Esophagus squamous epithelium (tissue), 5 donors: ENCODE data around the gene GABRB1. TPM values are rescaled to one million over a fixed set of nuclear protein-coding genes. Genes with fewer than 3 reads are reported as not detected.

Source experiments
- DNase-seq: peaks from one replicate; lab custom pipeline; 2025; lab: John Stamatoyannopoulos, UW
- H3K27ac ChIP-seq, 4 donors: fragments of 200-600 bp; sonication (generic); one replicate each; pipeline ENCODE4 v1.5.1; 2016 to 2019; ENCODE audit warnings: mild to moderate bottlenecking in 1 of 4
- H3K27me3 ChIP-seq, 4 donors: fragments of 200-600 bp; sonication (generic); 1 replicate in 3 of 4; 2 replicates in 1 of 4; pipeline versions ENCODE4 v1.5.1 to v1.6.0; 2017 to 2021; ENCODE audit warnings: antibody characterized with exemption in 1 of 4
- H3K36me3 ChIP-seq, 3 donors: fragments of 200-600 bp; sonication (generic); one replicate each; pipeline ENCODE4 v1.5.1; 2016 to 2019
- H3K4me1 ChIP-seq, 3 donors: fragments of 200-600 bp; sonication (generic); one replicate each; pipeline ENCODE4 v1.5.1; 2017 to 2019
- H3K4me3 ChIP-seq, 4 donors: fragments of 200-600 bp; sonication (generic); 1 replicate in 3 of 4; 2 replicates in 1 of 4; pipeline ENCODE4 v1.5.1; 2016 to 2019; ENCODE audit warnings: mild to moderate bottlenecking in 2 of 4, moderate library complexity in 1 of 4
- H3K9me3 ChIP-seq, 3 donors: fragments of 200-600 bp; sonication (generic); one replicate each; pipeline ENCODE4 v1.5.1; 2016 to 2019
- POLR2A ChIP-seq, 4 donors: fragments of 450-650 bp; IDR thresholded peaks; one replicate each; pipeline ENCODE4 v1.6.1; 2017; ENCODE audit warnings: antibody characterized with exemption in 4 of 4, mild to moderate bottlenecking in 4 of 4, moderate library complexity in 3 of 4
- WGBS, 2 donors: methylation state at CpG; one replicate each; pipeline ENCODE4 v1.1.5; 2018; 5-methylcytosine and 5-hydroxymethylcytosine counted together
- intact Hi-C: fragments of 100-400 bp; cut with DNase I; formaldehyde crosslinking; loops from one replicate; pipeline ENCODE4 v1.15.0; 2022
- total RNA-seq, 4 donors: library from RNA; depleted of rRNA; stranded (reverse); fragments of >200 nt; gene quantifications; one replicate each; pipeline ENCODE4 v1.1.0, GENCODE V29; 2016
- TF ChIP-seq, protein P1 (sequence below), 6 experiments: fragments of 450-650 bp in 4 of 6; fragments of 200-600 bp in 2 of 6; sonication (generic) in 2 of 6; IDR thresholded peaks; one replicate each; pipeline ENCODE4 v1.5.1; 2016 to 2019; ENCODE audit warnings: antibody characterized with exemption in 6 of 6, mild to moderate bottlenecking in 4 of 6, moderate library complexity in 4 of 6
- donor health status: DM: yes; HTN: yes; CAD: no.

The GABRB1 gene
- total RNA-seq, 4 donors from 2014 or later = not detected

GRCh38 chr4:46993075-46994006 lies 38.0 kb upstream of the GABRB1 start, which contains the start of gene GABRA4:
Gene GABRA4 (minus strand): TSS chr4:46993581. CDS start chr4:46993424, 157 bp downstream.
- intact Hi-C loops = no loop called here
- H3K36me3 ChIP-seq = no peaks in the 10 kb centered on the region
- 0 to 6% methylated on average over 16 to 17 of the region's 67 CpGs for WGBS, 2 donors
- peaks cover 0 to 40% (median 4%) of the 10 kb centered on the region in 4 donors for H3K27me3 ChIP-seq
- no peak for TF ChIP-seq POLR2A (IDR thresholded peaks at IDR 0.05)
- TF ChIP-seq, protein P1, sequence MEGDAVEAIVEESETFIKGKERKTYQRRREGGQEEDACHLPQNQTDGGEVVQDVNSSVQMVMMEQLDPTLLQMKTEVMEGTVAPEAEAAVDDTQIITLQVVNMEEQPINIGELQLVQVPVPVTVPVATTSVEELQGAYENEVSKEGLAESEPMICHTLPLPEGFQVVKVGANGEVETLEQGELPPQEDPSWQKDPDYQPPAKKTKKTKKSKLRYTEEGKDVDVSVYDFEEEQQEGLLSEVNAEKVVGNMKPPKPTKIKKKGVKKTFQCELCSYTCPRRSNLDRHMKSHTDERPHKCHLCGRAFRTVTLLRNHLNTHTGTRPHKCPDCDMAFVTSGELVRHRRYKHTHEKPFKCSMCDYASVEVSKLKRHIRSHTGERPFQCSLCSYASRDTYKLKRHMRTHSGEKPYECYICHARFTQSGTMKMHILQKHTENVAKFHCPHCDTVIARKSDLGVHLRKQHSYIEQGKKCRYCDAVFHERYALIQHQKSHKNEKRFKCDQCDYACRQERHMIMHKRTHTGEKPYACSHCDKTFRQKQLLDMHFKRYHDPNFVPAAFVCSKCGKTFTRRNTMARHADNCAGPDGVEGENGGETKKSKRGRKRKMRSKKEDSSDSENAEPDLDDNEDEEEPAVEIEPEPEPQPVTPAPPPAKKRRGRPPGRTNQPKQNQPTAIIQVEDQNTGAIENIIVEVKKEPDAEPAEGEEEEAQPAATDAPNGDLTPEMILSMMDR (IDR thresholded peaks at IDR 0.05) = no peak
- no peak for DNase-seq
- no peaks in the 10 kb centered on the region for H3K9me3 ChIP-seq
- peaks cover 8 to 16% (median 8%) of the 10 kb centered on the region in 3 donors for H3K4me1 ChIP-seq
- peak within 1 kb of the TSS; percentile 23 to 60 (median 40) for H3K4me3 ChIP-seq
- no peak within 1 kb of the TSS for H3K27ac ChIP-seq

DNA sequence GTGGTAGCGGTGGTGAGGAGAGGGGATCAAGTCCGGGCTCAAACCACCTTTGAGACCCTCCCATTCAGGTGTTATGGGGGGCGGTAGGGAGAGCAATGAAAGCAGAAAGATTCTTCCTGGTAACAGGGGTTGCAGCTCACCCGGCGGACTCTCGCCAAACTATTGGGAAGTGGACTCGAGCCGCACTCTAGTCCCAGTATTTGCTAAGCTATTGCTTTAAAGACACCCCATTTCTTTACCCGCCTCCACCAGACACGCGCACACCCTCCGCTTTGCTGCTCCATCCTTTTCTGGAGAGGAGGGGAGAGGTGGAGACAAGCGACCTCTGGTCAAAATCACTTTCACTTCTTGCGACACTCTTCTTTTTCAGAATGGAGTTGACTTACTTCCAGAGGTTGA lies 37.4 kb upstream of the GABRB1 start:
- no peaks in the 10 kb centered on the region for H3K36me3 ChIP-seq
- peaks cover 0 to 40% (median 4%) of the 10 kb centered on the region in 4 donors for H3K27me3 ChIP-seq
- intact Hi-C loops = no loop called here
- no peak for TF ChIP-seq POLR2A (IDR thresholded peaks at IDR 0.05)
- TF ChIP-seq, protein P1 (IDR thresholded peaks at IDR 0.05) = no peak
- 3 to 14% methylated on average over 13 to 14 of the region's 14 CpGs for WGBS, 2 donors
- peak overlapping the region; percentile 23 to 60 (median 40) for H3K4me3 ChIP-seq
- H3K27ac ChIP-seq = no peak overlapping the region
- DNase-seq = no peak
- peaks cover 8 to 16% (median 8%) of the 10 kb centered on the region in 3 donors for H3K4me1 ChIP-seq
- H3K9me3 ChIP-seq = no peaks in the 10 kb centered on the region

DNA sequence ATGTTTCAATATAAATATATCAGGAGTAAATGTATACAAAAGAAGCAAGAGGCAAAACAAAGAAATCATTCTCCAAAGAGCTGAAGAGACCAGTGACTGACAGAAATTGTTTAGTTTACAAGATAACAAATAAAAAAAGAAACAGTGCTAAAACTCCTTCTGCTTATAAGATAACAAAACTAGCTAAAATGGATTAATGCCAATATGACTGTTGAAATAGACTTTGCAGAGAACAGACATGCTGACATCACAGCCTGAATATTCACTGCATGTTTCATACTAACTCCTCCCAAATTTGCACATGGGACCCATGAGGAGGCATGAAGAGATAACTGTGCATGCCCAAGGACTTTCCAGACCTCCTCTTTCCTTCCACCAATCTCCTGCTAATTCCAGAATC lies 31.8 kb upstream of the GABRB1 start:
- Histone ChIP-seq H3K27me3 (peaks cover 0 to 6% (median 0%) of the 10 kb centered on the region in 4 donors), H3K27ac (no peak overlapping the region), H3K36me3 (no peaks in the 10 kb centered on the region), H3K4me3 (no peak overlapping the region), H3K4me1 (no peaks in the 10 kb centered on the region), H3K9me3 (no peaks in the 10 kb centered on the region)
- intact Hi-C loops = no loop called here
- DNase-seq = no peak
- TF ChIP-seq, protein P1 (IDR thresholded peaks at IDR 0.05) = no peak
- no peak for TF ChIP-seq POLR2A (IDR thresholded peaks at IDR 0.05)

- Histone ChIP-seq H3K4me3 (no peak overlapping the region), H3K9me3 (no peaks in the 10 kb centered on the region), H3K27me3 (no peaks in the 10 kb centered on the region), H3K36me3 (no peaks in the 10 kb centered on the region), H3K4me1 (no peaks in the 10 kb centered on the region), H3K27ac (no peak overlapping the region)
- DNase-seq = no peak
- intact Hi-C loops = no loop called here
- TF ChIP-seq POLR2A (IDR thresholded peaks at IDR 0.05) = no peak
- TF ChIP-seq, protein P1 (IDR thresholded peaks at IDR 0.05) = no peak
- 75% methylated on average over 1 of the region's 1 CpG; no CpG with 5 or more reads in 1 of the 2 donors for WGBS, 2 donors
These were observed 31.0 kb upstream of the GABRB1 start for GRCh38 chr4:47000406-47000805.

GRCh38 chr4:47002580-47002979 lies 28.8 kb upstream of the GABRB1 start:
- H3K4me1 ChIP-seq = no peaks in the 10 kb centered on the region
- TF ChIP-seq, protein P1 (IDR thresholded peaks at IDR 0.05) = peak in 1 of 6 experiments; percentile 33
- TF ChIP-seq POLR2A (IDR thresholded peaks at IDR 0.05) = no peak
- WGBS, 2 donors = 56 to 73% methylated on average over 1 of the region's 1 CpG
- H3K27ac ChIP-seq = no peak overlapping the region
- H3K4me3 ChIP-seq = no peak overlapping the region
- intact Hi-C loops = no loop called here
- no peaks in the 10 kb centered on the region for H3K9me3 ChIP-seq
- H3K36me3 ChIP-seq = no peaks in the 10 kb centered on the region
- no peaks in the 10 kb centered on the region for H3K27me3 ChIP-seq
- no peak for DNase-seq
